ENCODE data around the gene RELN. TPM values are rescaled to one million over a fixed set of nuclear protein-coding genes. Genes with fewer than 3 reads are reported as not detected.

Gene RELN
- total RNA-seq, 1 donor from 2014 or later, result not detected

DNA sequence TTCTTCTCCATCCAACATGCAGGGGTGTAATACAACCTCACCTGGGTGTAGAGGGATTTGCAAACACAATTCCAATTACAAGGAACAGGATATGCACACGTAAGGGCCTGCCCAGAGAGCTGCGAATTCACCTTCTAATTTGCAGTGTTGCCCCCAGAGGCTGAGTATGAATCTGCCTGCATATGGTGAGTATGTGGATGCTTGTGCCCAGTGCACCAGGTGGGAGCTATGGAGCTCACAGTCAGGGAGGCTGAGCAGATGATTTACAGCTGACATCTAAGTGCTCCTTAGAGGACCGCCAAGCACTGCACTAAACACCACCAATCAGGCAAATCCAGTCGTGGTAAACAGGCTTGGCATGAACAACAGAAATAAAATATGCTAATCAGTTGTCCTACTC, 132.0 kb downstream of the RELN start:
- no peaks in the 10 kb centered on the region for H3K36me3 Mint-ChIP-seq (ENCODE audit: low read depth)
- TF ChIP-seq, protein P1, sequence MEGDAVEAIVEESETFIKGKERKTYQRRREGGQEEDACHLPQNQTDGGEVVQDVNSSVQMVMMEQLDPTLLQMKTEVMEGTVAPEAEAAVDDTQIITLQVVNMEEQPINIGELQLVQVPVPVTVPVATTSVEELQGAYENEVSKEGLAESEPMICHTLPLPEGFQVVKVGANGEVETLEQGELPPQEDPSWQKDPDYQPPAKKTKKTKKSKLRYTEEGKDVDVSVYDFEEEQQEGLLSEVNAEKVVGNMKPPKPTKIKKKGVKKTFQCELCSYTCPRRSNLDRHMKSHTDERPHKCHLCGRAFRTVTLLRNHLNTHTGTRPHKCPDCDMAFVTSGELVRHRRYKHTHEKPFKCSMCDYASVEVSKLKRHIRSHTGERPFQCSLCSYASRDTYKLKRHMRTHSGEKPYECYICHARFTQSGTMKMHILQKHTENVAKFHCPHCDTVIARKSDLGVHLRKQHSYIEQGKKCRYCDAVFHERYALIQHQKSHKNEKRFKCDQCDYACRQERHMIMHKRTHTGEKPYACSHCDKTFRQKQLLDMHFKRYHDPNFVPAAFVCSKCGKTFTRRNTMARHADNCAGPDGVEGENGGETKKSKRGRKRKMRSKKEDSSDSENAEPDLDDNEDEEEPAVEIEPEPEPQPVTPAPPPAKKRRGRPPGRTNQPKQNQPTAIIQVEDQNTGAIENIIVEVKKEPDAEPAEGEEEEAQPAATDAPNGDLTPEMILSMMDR (IDR thresholded peaks at IDR 0.05), result no peak
- no peak overlapping the region for H3K4me3 Mint-ChIP-seq
- no peaks in the 10 kb centered on the region for H3K9me3 Mint-ChIP-seq
- ATAC-seq (ENCODE audit: low read depth), result no peak
- H3K27ac Mint-ChIP-seq, result no peak overlapping the region
- intact Hi-C loops (cut with micrococcal nuclease), result no loop called here
- no peak for DNase-seq
- no peaks in the 10 kb centered on the region for H3K27me3 Mint-ChIP-seq
- ChIA-PET POLR2A (no interaction called here), CTCF (no interaction called here)
- no peaks in the 10 kb centered on the region for H3K4me1 Mint-ChIP-seq

- intact Hi-C loops (cut with micrococcal nuclease), result no loop called here
- TF ChIP-seq, protein P1 (IDR thresholded peaks at IDR 0.05), result no peak
- ATAC-seq (ENCODE audit: low read depth), result no peak
- Mint-ChIP-seq H3K27ac (no peak overlapping the region), H3K4me3 (no peak overlapping the region), H3K27me3 (no peaks in the 10 kb centered on the region), H3K4me1 (no peaks in the 10 kb centered on the region), H3K36me3 (ENCODE audit: low read depth) (no peaks in the 10 kb centered on the region), H3K9me3 (no peaks in the 10 kb centered on the region)
- ChIA-PET CTCF (no interaction called here), POLR2A (no interaction called here)
- DNase-seq, result no peak
These were observed 132.5 kb downstream of the RELN start for GRCh38 chr7:103856929-103857328.

DNA sequence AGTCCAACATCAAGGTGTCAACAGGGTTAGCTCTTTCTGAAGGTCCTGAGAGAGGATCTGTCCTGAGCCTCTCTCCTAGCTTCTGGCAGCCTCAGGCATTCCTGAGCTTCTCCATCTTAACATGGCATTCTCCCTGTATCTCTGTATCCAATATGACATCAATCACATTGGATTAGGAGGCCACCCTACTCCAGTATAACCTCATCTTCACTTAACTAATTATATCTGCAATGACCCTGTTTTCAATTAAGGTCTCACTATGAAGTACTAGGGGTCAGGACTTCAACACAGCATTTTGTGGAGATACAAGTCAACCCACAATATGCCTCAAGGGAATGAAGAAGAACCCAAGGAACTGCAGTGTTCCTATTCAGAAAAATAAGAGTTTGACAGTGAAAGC, 133.8 kb downstream of the RELN start:
- H3K9me3 Mint-ChIP-seq, result peaks cover 10% of the 10 kb centered on the region
- no peak for DNase-seq
- no peaks in the 10 kb centered on the region for H3K27me3 Mint-ChIP-seq
- ATAC-seq (ENCODE audit: low read depth), result no peak
- ChIA-PET POLR2A (no interaction called here), CTCF (no interaction called here)
- H3K36me3 Mint-ChIP-seq (ENCODE audit: low read depth), result no peaks in the 10 kb centered on the region
- TF ChIP-seq, protein P1 (IDR thresholded peaks at IDR 0.05), result no peak
- intact Hi-C loops (cut with micrococcal nuclease), result no loop called here
- H3K4me3 Mint-ChIP-seq, result no peak overlapping the region
- H3K27ac Mint-ChIP-seq, result no peak overlapping the region
- no peaks in the 10 kb centered on the region for H3K4me1 Mint-ChIP-seq

- no peaks in the 10 kb centered on the region for H3K36me3 Mint-ChIP-seq (ENCODE audit: low read depth)
- no peaks in the 10 kb centered on the region for H3K27me3 Mint-ChIP-seq
- DNase-seq (no peak), ATAC-seq (ENCODE audit: low read depth) (no peak)
- intact Hi-C loops (cut with micrococcal nuclease), result no loop called here
- H3K4me1 Mint-ChIP-seq, result no peaks in the 10 kb centered on the region
- peaks cover 15% of the 10 kb centered on the region for H3K9me3 Mint-ChIP-seq
- CTCF ChIA-PET, result no interaction called here
- no peak overlapping the region for H3K4me3 Mint-ChIP-seq
- TF ChIP-seq, protein P1 (IDR thresholded peaks at IDR 0.05), result no peak
- H3K27ac Mint-ChIP-seq, result no peak overlapping the region
- POLR2A ChIA-PET, result no interaction called here
These were observed 134.8 kb downstream of the RELN start for GRCh38 chr7:103854611-103855010.

- Mint-ChIP-seq H3K27ac (no peak overlapping the region), H3K36me3 (ENCODE audit: low read depth) (no peaks in the 10 kb centered on the region), H3K27me3 (no peaks in the 10 kb centered on the region), H3K4me3 (no peak overlapping the region), H3K9me3 (peaks cover 16% of the 10 kb centered on the region), H3K4me1 (no peaks in the 10 kb centered on the region)
- TF ChIP-seq, protein P1 (IDR thresholded peaks at IDR 0.05), result no peak
- POLR2A ChIA-PET, result no interaction called here
- intact Hi-C loops (cut with micrococcal nuclease), result no loop called here
- no peak for ATAC-seq (ENCODE audit: low read depth)
- CTCF ChIA-PET, result no interaction called here
- no peak for DNase-seq
These were observed 138.1 kb downstream of the RELN start for GRCh38 chr7:103851357-103851756.

Measured in activated B cell treated with CpG ODN at 0.5 μM for 24 hours (primary cell).